Coronary artery (tissue), 2 donors: ENCODE results near the gene RASL11A.

ENCODE experiments used
- DNase-seq: peaks from one replicate; pipeline ENCODE4 v3.0.0-alpha.2; 2017; ENCODE audit warnings: low spot score
- H3K27ac ChIP-seq, 2 donors: fragments of 200-600 bp; sonication (generic); one replicate each; pipeline ENCODE4 v1.5.1; 2016 to 2019
- H3K4me3 ChIP-seq: fragments of 200-600 bp; sonication (generic); 2 replicates; pipeline ENCODE4 v1.5.1; 2016; ENCODE audit warnings: mild to moderate bottlenecking, moderate library complexity
- TF ChIP-seq, protein P1 (sequence below): fragments of 200-600 bp; sonication (generic); IDR thresholded peaks from one replicate; pipeline ENCODE4 v1.5.1; 2019; ENCODE audit warnings: antibody characterized with exemption

Gene RASL11A

DNA sequence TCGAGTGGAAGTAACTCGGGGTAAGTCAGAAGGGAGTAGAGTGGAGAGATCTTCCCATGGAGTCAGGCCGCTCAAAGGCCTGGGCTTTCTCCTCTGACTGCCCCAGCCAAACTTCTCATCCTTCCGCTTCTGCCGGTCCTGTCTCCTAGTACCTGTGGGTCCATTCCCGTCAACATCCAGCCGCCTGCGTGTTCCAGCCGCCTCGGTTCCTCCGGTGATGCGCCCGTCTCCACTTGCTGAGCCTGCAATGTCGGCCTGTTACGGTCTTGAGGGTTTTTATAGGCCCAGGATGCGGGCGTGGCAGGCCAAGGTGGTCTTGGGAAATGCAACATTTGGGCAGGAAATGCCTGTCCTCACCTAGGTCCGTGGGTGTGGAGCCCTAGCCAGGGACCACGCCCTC lies 38.3 kb downstream of the RASL11A start:
- no peak for DNase-seq
- Histone ChIP-seq H3K27ac (no peak overlapping the region), H3K4me3 (no peak overlapping the region)
- TF ChIP-seq, protein P1, sequence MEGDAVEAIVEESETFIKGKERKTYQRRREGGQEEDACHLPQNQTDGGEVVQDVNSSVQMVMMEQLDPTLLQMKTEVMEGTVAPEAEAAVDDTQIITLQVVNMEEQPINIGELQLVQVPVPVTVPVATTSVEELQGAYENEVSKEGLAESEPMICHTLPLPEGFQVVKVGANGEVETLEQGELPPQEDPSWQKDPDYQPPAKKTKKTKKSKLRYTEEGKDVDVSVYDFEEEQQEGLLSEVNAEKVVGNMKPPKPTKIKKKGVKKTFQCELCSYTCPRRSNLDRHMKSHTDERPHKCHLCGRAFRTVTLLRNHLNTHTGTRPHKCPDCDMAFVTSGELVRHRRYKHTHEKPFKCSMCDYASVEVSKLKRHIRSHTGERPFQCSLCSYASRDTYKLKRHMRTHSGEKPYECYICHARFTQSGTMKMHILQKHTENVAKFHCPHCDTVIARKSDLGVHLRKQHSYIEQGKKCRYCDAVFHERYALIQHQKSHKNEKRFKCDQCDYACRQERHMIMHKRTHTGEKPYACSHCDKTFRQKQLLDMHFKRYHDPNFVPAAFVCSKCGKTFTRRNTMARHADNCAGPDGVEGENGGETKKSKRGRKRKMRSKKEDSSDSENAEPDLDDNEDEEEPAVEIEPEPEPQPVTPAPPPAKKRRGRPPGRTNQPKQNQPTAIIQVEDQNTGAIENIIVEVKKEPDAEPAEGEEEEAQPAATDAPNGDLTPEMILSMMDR, result no peak

- no peak overlapping the region for H3K4me3 ChIP-seq
- TF ChIP-seq, protein P1, result no peak
- DNase-seq, result no peak
- H3K27ac ChIP-seq, result no peak overlapping the region
Observed at GRCh38 chr13:27309401-27309958, 38.9 kb downstream of the RASL11A start.

DNA sequence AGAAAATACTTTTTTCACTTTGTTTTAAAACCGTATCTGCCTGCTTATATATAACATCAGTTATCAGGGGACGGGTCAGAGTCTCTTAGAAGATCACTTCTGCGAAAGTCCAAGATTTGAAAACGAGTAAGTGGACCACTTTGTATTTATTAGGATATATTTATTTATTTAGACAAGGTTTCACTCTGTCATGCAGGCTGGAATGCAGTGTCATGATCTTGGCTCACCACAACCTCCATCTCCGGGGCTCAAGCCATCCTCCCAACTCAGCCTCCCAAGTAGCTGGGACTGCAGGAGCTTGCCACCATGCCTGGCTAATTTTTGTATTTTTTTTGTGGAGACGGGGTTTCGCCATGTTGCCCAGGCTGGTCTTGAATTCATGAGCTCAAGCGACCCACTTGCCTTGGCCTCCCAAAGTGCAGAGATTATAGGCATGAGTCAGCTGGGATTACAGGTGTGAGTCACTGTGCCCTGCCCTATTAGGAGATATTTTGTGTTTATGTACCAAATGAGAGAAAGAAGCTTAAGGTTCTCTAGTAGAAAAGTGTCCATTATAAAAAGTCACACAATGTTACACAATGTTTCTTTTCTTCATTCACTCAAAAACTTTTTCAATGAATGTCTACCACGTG lies 39.5 kb downstream of the RASL11A start:
- Histone ChIP-seq H3K4me3 (no peak overlapping the region), H3K27ac (no peak overlapping the region)
- DNase-seq, result no peak
- TF ChIP-seq, protein P1, result no peak

GRCh38 chr13:27310946-27311345 lies 40.3 kb downstream of the RASL11A start:
- Histone ChIP-seq H3K4me3 (no peak overlapping the region), H3K27ac (no peak overlapping the region)
- DNase-seq, result no peak
- TF ChIP-seq, protein P1, result no peak

DNA sequence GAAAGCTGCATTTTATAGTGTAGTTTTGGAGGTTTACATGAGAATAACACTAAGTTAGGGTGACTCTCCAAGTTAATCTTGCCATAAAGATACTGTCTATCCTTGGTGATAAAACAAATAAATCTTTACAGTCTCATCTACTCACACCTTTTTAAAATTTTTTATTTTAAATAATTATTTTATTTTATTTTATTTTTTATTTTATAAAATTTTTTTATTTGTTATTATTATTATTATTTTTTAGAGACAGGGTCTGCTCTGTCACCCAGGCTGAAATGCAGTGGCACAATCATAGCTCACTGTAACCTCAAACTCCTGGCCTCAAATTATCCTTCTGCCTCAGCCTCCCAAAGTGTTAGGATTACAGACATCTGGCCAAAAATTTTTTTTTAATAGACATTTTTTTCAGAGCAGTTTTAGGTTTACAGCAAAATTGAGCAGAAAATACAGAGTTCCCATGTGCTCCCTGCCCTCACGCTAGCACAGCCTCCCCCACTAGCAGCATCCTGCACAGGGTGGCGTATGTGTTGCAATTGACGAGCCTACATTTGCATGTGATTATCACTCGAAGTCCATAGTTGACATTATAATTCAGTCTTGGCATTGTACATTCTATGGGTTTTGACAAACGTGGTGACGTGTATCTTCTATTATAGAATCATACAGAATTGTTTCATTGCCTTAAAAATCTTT lies 41.0 kb downstream of the RASL11A start:
- H3K4me3 ChIP-seq, result no peak overlapping the region
- no peak overlapping the region for H3K27ac ChIP-seq
- TF ChIP-seq, protein P1, result no peak
- DNase-seq, result no peak

GRCh38 chr13:27313770-27314169 lies 43.1 kb downstream of the RASL11A start:
- no peak overlapping the region for H3K27ac ChIP-seq
- no peak overlapping the region for H3K4me3 ChIP-seq
- no peak for DNase-seq
- TF ChIP-seq, protein P1, result no peak

- no peak for DNase-seq
- TF ChIP-seq, protein P1, result no peak
- H3K4me3 ChIP-seq, result no peak overlapping the region
Observed at GRCh38 chr13:27319404-27319803, 48.8 kb downstream of the RASL11A start.

More at GRCh38 chr13:27319404-27319803, 48.8 kb downstream of the RASL11A start:
- no peak overlapping the region for H3K27ac ChIP-seq
